Measurements from ENCODE around the gene SIN3B. TPM values are rescaled to one million over a fixed set of nuclear protein-coding genes. Genes with fewer than 3 reads are reported as not detected.

The SIN3B gene
- total and polyA plus RNA-seq, 9 of the 15 experiments (the other 6 are each of a cell fraction or from before 2014, with no cell fraction given): 0.51 to 34.2 (median 14.3) TPM

DNA sequence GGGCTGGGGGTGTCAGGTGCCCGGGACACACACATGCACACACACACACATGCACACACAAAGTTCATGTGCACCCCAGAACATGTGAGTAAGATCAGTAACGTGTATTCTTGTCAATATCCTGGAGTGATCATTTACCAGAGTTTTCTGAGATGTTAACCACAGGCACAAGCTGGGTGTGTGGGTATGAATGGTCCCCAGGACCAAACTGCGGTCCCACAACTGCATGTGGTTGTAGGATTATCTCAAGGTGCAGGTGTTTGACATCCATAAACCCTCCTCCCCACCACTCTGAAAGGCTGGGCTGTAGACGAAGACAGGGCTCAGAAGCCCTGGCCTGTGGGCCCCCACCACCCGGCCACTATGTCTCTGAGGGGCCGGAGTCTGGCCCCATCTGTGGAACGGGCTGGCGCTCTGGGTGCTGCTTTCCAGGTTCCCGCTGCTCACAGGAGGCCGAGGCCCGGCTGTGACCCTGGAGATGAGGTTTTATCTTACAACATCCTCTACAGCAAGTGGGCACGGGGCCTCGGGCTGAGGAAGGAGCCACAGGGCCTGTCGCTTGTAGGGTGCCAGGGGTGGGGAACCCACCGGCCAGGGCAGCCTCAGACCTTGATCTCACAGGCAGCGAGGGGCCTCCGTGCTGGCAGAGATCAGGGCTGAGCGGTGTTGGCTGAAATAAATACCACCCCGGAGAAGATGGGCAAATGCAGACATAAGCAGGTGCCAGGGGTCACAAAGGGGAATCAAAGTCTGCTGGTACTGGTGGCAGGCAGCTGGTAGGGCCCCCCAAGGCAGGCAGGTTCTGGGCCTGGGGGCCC, 63.9 kb downstream of the SIN3B start (continued):
- TF ChIP-seq FOXP1 (CRISPR knock-in tag; IDR thresholded peaks at IDR 0.05) (no peak), THRAP3 (IDR thresholded peaks at IDR 0.05; ENCODE audit: borderline replicate concordance) (no peak), NR1H2 (CRISPR knock-in tag; IDR thresholded peaks at IDR 0.05) (no peak), CXXC5 (CRISPR knock-in tag; IDR thresholded peaks at IDR 0.05) (no peak), ZNF121 (CRISPR knock-in tag; conservative IDR thresholded peaks at IDR 0.05) (no peak), ZNF398 (CRISPR knock-in tag; IDR thresholded peaks at IDR 0.05) (no peak), ZBTB33 (CRISPR knock-in tag; IDR thresholded peaks at IDR 0.05) (peak; percentile 67), NONO (IDR thresholded peaks at IDR 0.05; ENCODE audit: low read depth in 2 of 2, low read length in 1 of 2) (no peak), ZNF79 (CRISPR knock-in tag; IDR thresholded peaks at IDR 0.05; ENCODE audit: low read depth) (no peak), MTA3 (IDR thresholded peaks at IDR 0.05; ENCODE audit: borderline replicate concordance) (no peak), CBFA2T2 (conservative IDR thresholded peaks at IDR 0.05) (no peak), KDM2B (CRISPR knock-in tag; IDR thresholded peaks at IDR 0.05) (no peak), ATF7 (IDR thresholded peaks at IDR 0.05) (no peak), KLF10 (CRISPR knock-in tag; IDR thresholded peaks at IDR 0.05) (no peak)
- TF ChIP-seq, protein P1, sequence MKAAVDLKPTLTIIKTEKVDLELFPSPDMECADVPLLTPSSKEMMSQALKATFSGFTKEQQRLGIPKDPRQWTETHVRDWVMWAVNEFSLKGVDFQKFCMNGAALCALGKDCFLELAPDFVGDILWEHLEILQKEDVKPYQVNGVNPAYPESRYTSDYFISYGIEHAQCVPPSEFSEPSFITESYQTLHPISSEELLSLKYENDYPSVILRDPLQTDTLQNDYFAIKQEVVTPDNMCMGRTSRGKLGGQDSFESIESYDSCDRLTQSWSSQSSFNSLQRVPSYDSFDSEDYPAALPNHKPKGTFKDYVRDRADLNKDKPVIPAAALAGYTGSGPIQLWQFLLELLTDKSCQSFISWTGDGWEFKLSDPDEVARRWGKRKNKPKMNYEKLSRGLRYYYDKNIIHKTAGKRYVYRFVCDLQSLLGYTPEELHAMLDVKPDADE (conservative IDR thresholded peaks at IDR 0.05; ENCODE audit: control insufficient read depth, low read depth, low read length): no peak
- TF ChIP-seq, protein P2, sequence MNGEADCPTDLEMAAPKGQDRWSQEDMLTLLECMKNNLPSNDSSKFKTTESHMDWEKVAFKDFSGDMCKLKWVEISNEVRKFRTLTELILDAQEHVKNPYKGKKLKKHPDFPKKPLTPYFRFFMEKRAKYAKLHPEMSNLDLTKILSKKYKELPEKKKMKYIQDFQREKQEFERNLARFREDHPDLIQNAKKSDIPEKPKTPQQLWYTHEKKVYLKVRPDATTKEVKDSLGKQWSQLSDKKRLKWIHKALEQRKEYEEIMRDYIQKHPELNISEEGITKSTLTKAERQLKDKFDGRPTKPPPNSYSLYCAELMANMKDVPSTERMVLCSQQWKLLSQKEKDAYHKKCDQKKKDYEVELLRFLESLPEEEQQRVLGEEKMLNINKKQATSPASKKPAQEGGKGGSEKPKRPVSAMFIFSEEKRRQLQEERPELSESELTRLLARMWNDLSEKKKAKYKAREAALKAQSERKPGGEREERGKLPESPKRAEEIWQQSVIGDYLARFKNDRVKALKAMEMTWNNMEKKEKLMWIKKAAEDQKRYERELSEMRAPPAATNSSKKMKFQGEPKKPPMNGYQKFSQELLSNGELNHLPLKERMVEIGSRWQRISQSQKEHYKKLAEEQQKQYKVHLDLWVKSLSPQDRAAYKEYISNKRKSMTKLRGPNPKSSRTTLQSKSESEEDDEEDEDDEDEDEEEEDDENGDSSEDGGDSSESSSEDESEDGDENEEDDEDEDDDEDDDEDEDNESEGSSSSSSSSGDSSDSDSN (IDR thresholded peaks at IDR 0.05; ENCODE audit: borderline replicate concordance in 1 of 2, low read depth in 2 of 2, low read length in 2 of 2): no peak
